Ovary (tissue), 3 donors: ENCODE data around the gene PROKR2.

ENCODE experiments used
- EP300 ChIP-seq: sonication (generic); formaldehyde crosslinking; IDR thresholded peaks from one replicate; pipeline ENCODE4 v1.6.1; 2017; ENCODE audit warnings: antibody characterized with exemption
- POLR2A ChIP-seq: fragments of 450-650 bp; IDR thresholded peaks from one replicate; pipeline ENCODE4 v1.6.1; 2017; ENCODE audit warnings: antibody characterized with exemption, mild to moderate bottlenecking, moderate library complexity
- TF ChIP-seq, protein P1 (sequence below), 3 donors: fragments of 450-650 bp in 2 of 3; fragments of 200-600 bp in 1 of 3; IDR thresholded peaks; one replicate each; pipeline versions ENCODE4 v1.5.1 to v1.8.0; 2016 to 2022; ENCODE audit warnings: antibody characterized with exemption in 3 of 3, mild to moderate bottlenecking in 1 of 3
- donor health status: DM: no; HTN: no; CAD: no.

DNA sequence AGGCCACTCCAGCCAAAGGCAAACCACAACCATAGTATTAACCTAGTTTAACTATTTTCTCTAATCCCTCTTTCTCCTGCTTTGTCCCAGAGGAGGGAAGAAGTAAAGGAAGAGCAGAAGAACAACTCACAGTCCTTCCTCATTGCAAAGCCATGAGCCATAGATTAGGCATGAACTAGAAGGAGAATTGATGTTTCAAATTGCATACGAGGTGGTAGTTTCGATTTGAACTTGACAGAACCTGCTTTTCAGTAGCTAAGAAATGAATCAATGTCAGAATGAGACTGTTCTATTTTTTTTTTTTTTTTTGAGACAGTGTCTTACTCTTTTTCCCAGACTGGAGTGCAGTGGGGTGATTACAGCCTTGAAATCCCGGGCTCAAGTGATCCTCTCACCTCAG is 48.3 kb downstream of the PROKR2 start:
- no peak for TF ChIP-seq POLR2A
- TF ChIP-seq, protein P1, sequence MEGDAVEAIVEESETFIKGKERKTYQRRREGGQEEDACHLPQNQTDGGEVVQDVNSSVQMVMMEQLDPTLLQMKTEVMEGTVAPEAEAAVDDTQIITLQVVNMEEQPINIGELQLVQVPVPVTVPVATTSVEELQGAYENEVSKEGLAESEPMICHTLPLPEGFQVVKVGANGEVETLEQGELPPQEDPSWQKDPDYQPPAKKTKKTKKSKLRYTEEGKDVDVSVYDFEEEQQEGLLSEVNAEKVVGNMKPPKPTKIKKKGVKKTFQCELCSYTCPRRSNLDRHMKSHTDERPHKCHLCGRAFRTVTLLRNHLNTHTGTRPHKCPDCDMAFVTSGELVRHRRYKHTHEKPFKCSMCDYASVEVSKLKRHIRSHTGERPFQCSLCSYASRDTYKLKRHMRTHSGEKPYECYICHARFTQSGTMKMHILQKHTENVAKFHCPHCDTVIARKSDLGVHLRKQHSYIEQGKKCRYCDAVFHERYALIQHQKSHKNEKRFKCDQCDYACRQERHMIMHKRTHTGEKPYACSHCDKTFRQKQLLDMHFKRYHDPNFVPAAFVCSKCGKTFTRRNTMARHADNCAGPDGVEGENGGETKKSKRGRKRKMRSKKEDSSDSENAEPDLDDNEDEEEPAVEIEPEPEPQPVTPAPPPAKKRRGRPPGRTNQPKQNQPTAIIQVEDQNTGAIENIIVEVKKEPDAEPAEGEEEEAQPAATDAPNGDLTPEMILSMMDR (IDR thresholded peaks at IDR 0.05) = no peak
- TF ChIP-seq EP300 = no peak
